Chondrocyte (in vitro differentiated cells): ENCODE data around the gene LRBA. TPM values are rescaled to one million over a fixed set of nuclear protein-coding genes. Genes with fewer than 3 reads are reported as not detected.

Source experiments
- DNase-seq: peaks from one replicate; pipeline ENCODE4 v3.0.0; 2021; ENCODE audit warnings: mixed read lengths, low spot score
- H3K27ac Mint-ChIP-seq: one replicate; pipeline ENCODE4 v1.8.0; 2021; ENCODE audit warnings: mild to moderate bottlenecking, moderate library complexity, mixed read lengths; ENCODE audit not compliant: unreplicated experiment
- H3K27me3 Mint-ChIP-seq: 2 replicates; pipeline ENCODE4 v1.8.0; 2021; ENCODE audit warnings: low read depth, mixed read lengths
- H3K36me3 Mint-ChIP-seq: 2 replicates; pipeline ENCODE4 v1.8.0; 2021; ENCODE audit warnings: low read depth, mixed read lengths
- H3K4me1 Mint-ChIP-seq: 2 replicates; pipeline ENCODE4 v1.8.0; 2021; ENCODE audit warnings: low read depth, mild to moderate bottlenecking, mixed read lengths
- H3K4me3 Mint-ChIP-seq: one replicate; pipeline ENCODE4 v1.8.0; 2021; ENCODE audit warnings: mild to moderate bottlenecking, moderate library complexity, mixed read lengths; ENCODE audit not compliant: unreplicated experiment
- H3K9me3 Mint-ChIP-seq: 2 replicates; pipeline ENCODE4 v1.8.0; 2021; ENCODE audit warnings: low read depth, mixed read lengths
- CTCF ChIP-seq: fragments of 200-600 bp; sonication (generic); IDR thresholded peaks from 2 replicates; pipeline ENCODE4 v1.5.0; 2021; ENCODE audit warnings: antibody characterized with exemption, mild to moderate bottlenecking, moderate library complexity
- total RNA-seq: library from RNA; stranded (reverse); gene quantifications from 3 replicates; pipeline ENCODE4 v1.2.1, GENCODE V29; 2021

LRBA gene
- total RNA-seq, 1 donor from 2014 or later: 19.7 TPM

GRCh38 chr4:150217192-150217591 is 797.9 kb downstream of the LRBA start:
- DNase-seq: no peak
- TF ChIP-seq CTCF: peak; percentile 82
- Mint-ChIP-seq H3K9me3 (no peaks in the 10 kb centered on the region), H3K4me1 (peaks cover 49% of the 10 kb centered on the region), H3K27me3 (no peaks in the 10 kb centered on the region), H3K27ac (peak overlapping the region; percentile 74), H3K36me3 (peaks cover 2% of the 10 kb centered on the region), H3K4me3 (no peak overlapping the region)

GRCh38 chr4:150216726-150217125 is 798.4 kb downstream of the LRBA start:
- TF ChIP-seq CTCF: no peak
- peaks cover 53% of the 10 kb centered on the region for H3K4me1 Mint-ChIP-seq
- no peak overlapping the region for H3K4me3 Mint-ChIP-seq
- H3K27me3 Mint-ChIP-seq: no peaks in the 10 kb centered on the region
- no peaks in the 10 kb centered on the region for H3K9me3 Mint-ChIP-seq
- no peak for DNase-seq
- peaks cover 2% of the 10 kb centered on the region for H3K36me3 Mint-ChIP-seq
- H3K27ac Mint-ChIP-seq: peak overlapping the region; percentile 74

- Mint-ChIP-seq H3K27me3 (no peaks in the 10 kb centered on the region), H3K36me3 (peaks cover 5% of the 10 kb centered on the region), H3K27ac (no peak overlapping the region), H3K9me3 (no peaks in the 10 kb centered on the region), H3K4me3 (no peak overlapping the region), H3K4me1 (peaks cover 58% of the 10 kb centered on the region)
- no peak for DNase-seq
- no peak for TF ChIP-seq CTCF
These were observed 799.5 kb downstream of the LRBA start for GRCh38 chr4:150215601-150216000.

Other genes starting within 250 kb of the LRBA start
- gene RPS3A, start 84.3 kb upstream of the LRBA start, total RNA-seq: 1,042 to 1,173 TPM (median 1,077 TPM) in 3 replicates